Activated naive CD4-positive, alpha-beta T cell treated with anti-CD3 and anti-CD28 coated beads, Interleukin-2, amount 50 U/mL, for 72 hours (primary cell): ENCODE data around the gene NBPF10. TPM values are rescaled to one million over a fixed set of nuclear protein-coding genes. Genes with fewer than 3 reads are reported as not detected.
"Not testable (repeated sequence)": the region's sequence is repeated elsewhere in the genome, so short reads cannot be mapped to it uniquely, and the experiment has no call there.

ENCODE experiments used
- ATAC-seq, 2 donors: fragments of 150-1000 bp; cut with Tn5 transposase; 2 replicates each; pipeline ENCODE4 v1.10.0; 2021; ENCODE audit warnings: mild to moderate bottlenecking in 2 of 2, moderate library complexity in 2 of 2
- DNase-seq, 2 donors: peaks; one replicate each; pipeline ENCODE4 v3.0.0; 2021 to 2022; ENCODE audit warnings: low spot score in 2 of 2
- H3K27ac Mint-ChIP-seq, 2 donors: one replicate each; pipeline ENCODE4 v1.8.0; 2022; ENCODE audit warnings: mild to moderate bottlenecking in 2 of 2, mixed read lengths in 2 of 2
- H3K36me3 Mint-ChIP-seq, 2 donors: one replicate each; pipeline ENCODE4 v1.8.0; 2022; ENCODE audit warnings: mixed read lengths in 2 of 2
- H3K9me3 Mint-ChIP-seq, 2 donors: one replicate each; pipeline ENCODE4 v1.8.0; 2022; ENCODE audit warnings: mixed read lengths in 2 of 2
- total RNA-seq, 2 donors: library from RNA; stranded (reverse); gene quantifications; one replicate each; pipeline ENCODE4 v1.2.3, GENCODE V29; 2022

Gene NBPF10, protein sequence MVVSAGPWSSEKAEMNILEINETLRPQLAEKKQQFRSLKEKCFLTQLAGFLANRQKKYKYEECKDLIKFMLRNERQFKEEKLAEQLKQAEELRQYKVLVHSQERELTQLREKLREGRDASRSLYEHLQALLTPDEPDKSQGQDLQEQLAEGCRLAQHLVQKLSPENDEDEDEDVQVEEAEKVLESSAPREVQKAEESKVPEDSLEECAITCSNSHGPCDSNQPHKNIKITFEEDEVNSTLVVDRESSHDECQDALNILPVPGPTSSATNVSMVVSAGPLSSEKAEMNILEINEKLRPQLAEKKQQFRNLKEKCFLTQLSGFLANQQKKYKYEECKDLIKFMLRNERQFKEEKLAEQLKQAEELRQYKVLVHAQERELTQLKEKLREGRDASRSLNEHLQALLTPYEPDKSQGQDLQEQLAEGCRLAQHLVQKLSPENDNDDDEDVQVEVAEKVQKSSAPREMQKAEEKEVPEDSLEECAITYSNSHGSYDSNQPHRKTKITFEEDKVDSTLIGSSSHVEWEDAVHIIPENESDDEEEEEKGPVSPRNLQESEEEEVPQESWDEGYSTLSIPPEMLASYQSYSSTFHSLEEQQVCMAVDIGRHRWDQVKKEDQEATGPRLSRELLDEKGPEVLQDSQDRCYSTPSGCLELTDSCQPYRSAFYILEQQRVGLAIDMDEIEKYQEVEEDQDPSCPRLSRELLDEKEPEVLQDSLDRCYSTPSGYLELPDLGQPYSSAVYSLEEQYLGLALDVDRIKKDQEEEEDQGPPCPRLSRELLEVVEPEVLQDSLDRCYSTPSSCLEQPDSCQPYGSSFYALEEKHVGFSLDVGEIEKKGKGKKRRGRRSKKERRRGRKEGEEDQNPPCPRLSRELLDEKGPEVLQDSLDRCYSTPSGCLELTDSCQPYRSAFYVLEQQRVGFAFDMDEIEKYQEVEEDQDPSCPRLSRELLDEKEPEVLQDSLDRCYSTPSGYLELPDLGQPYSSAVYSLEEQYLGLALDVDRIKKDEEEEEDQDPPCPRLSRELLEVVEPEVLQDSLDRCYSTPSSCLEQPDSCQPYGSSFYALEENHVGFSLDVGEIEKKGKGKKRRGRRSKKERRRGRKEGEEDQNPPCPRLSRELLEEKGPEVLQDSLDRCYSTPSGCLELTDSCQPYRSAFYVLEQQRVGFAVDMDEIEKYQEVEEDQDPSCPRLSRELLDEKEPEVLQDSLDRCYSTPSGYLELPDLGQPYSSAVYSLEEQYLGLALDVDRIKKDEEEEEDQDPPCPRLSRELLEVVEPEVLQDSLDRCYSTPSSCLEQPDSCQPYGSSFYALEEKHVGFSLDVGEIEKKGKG (N-terminal part only)
- total RNA-seq, result 1 to 10 TPM; 2.1 to 3.1 TPM

DNA sequence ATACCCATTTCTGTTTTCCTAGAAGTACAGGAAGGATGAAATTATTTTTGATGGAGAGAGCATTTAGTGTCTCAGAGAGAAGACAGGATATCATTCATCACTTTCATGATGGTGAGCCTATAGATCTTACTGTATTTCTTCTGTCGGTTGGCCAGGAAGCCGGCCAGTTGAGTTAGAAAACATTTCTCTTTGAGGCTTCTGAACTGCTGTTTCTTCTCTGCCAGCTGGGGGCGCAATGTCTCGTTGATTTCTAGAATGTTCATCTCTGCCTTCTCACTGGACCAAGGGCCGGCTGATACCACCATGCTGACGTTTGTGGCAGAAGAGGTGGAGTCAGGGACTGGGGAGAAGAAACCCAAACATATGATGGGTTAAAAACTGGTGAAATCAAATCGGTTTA is at the start of gene NBPF10:
TSS of gene NBPF10 (minus strand) at position 340 of the 400 bp plus-strand sequence. CDS start at position 305, 35 bp downstream.
- H3K36me3 Mint-ChIP-seq, H3K27ac Mint-ChIP-seq, H3K9me3 Mint-ChIP-seq, DNase-seq, ATAC-seq: not testable (repeated sequence)

DNA sequence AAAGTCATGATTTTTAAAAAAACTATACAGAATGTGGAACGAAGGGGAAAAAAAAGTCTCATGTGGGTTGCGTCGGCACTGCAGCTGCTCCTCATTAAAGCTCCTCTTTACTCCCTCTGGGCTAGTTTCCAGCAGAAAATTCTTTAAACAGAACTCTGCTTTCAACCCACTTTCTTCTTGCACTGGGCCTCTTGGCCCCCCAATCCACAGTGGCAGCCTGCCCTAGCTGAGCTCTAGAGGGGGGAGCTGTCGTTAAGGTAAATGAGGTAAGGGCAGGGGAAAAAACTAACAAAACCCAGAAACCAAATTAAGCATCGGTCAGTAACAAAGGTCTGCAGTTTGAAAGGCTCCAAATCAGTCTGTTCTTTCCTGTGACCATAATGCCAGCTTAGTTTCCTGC is 29.9 kb upstream of the NBPF10 start:
- H3K36me3 Mint-ChIP-seq, DNase-seq, ATAC-seq, H3K9me3 Mint-ChIP-seq, H3K27ac Mint-ChIP-seq: not testable (repeated sequence)

DNA sequence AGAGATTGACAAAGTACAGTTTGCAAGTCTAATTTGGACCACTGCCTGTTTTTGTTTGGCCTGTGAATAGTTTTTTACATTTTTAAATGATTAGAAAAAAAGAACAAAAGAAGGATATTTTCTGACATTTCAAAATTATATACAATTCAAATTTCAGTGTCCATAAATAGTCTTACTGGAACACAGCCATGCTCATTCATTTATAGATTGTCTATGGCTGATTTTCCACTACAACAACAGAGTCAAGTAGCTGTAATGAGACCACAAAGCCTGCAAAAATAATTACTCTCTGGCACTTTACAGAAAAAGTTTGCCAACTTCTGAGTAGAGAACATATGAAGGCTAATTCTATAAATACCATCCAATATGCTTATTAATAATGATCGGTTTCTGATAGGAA is 23.1 kb upstream of the NBPF10 start:
- not testable (repeated sequence) for H3K36me3 Mint-ChIP-seq, ATAC-seq, H3K27ac Mint-ChIP-seq, DNase-seq, H3K9me3 Mint-ChIP-seq

DNA sequence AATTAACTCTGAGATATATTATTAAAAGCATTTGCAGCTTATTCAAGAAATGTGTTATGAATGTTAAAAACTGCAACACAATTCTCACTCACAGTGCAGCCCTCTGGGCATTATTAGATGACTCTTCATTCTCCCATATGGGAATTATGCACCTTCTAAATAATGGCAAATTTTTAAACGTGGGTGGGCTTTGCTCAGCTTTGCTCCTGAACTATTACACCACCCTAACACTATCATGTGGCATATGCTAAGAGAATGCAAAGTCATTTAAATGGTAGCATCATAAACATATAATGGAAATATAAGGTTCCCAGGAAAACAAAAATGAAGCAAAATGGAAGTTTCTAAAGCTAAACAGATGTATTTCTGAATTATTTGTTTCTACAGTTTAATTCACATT is 22.7 kb upstream of the NBPF10 start:
- ATAC-seq, H3K27ac Mint-ChIP-seq, DNase-seq, H3K9me3 Mint-ChIP-seq, H3K36me3 Mint-ChIP-seq: not testable (repeated sequence)

Other genes starting within 250 kb of the NBPF10 start
- 1 to 10 TPM; 1.0 to 1.5 TPM for gene ITGA10, start 234.8 kb downstream of the NBPF10 start, total RNA-seq
- 10 to 100 TPM; 17.9 to 36.1 TPM for gene PEX11B, start 226.1 kb downstream of the NBPF10 start, total RNA-seq
- 100 to 1,000 TPM; 254 to 286 TPM for gene RBM8A, start 217.3 kb downstream of the NBPF10 start, total RNA-seq
- 10 to 100 TPM; 47.9 to 50.1 TPM for gene LIX1L, start 186.8 kb downstream of the NBPF10 start, total RNA-seq
- gene ANKRD34A, start 180.2 kb downstream of the NBPF10 start, total RNA-seq, result 1 to 10 TPM; 5.4 to 9.1 TPM
- 10 to 100 TPM; 22.0 to 31.9 TPM for gene POLR3GL, start 180.1 kb downstream of the NBPF10 start, total RNA-seq
- gene TXNIP, start 148.2 kb downstream of the NBPF10 start, total RNA-seq, result 100 to 1,000 TPM in 1 of 2 donors, 10 to 100 TPM in 1; 67.9 to 120 TPM
- gene HJV, start 123.1 kb downstream of the NBPF10 start, total RNA-seq, result not detected
- 10 to 100 TPM; 33.9 to 37.6 TPM for gene NOTCH2NLA, start 84.2 kb upstream of the NBPF10 start, total RNA-seq